HepG2 (cell line): ENCODE measurements around the gene RASGRP1. TPM values are rescaled to one million over a fixed set of nuclear protein-coding genes. Genes with fewer than 3 reads are reported as not detected.
A peak's percentile ranks its signal among the peaks of the same experiment; 100 is the strongest.

ENCODE experiments used
- ARNTL ChIP-seq: sonication (generic); formaldehyde crosslinking; IDR thresholded peaks from 2 replicates; pipeline ENCODE4 v1.4.0; 2020; ENCODE audit warnings: mild to moderate bottlenecking, missing genetic modification reagents
- ATAD3A ChIP-seq: sonication (generic); formaldehyde crosslinking; IDR thresholded peaks from 2 replicates; pipeline ENCODE4 v1.4.0; 2020; ENCODE audit warnings: missing genetic modification reagents
- BATF2 ChIP-seq: sonication (generic); formaldehyde crosslinking; IDR thresholded peaks from 2 replicates; pipeline ENCODE4 v1.8.0; 2022; ENCODE audit warnings: mild to moderate bottlenecking, missing genetic modification reagents, moderate library complexity
- CBX2 ChIP-seq, 2 experiments: fragments of 200-600 bp in 1 of 2; sonication (generic); formaldehyde crosslinking in 1 of 2; IDR thresholded peaks; 2 replicates each; pipeline versions ENCODE4 v1.7.0 to v1.8.1; 2018 to 2022; ENCODE audit warnings: low read depth in 2 of 2, low read length in 1 of 2, mild to moderate bottlenecking in 1 of 2, missing genetic modification reagents in 1 of 2
- FOSL2 ChIP-seq: sonication (generic); formaldehyde crosslinking; IDR thresholded peaks from 2 replicates; pipeline ENCODE4 v1.4.0; 2020; ENCODE audit warnings: missing genetic modification reagents
- HIVEP1 ChIP-seq: sonication (generic); formaldehyde crosslinking; IDR thresholded peaks from 2 replicates; pipeline ENCODE4 v1.4.0; 2020; ENCODE audit warnings: mild to moderate bottlenecking, missing genetic modification reagents
- MAFG ChIP-seq: sonication (generic); formaldehyde crosslinking; IDR thresholded peaks from 2 replicates; pipeline ENCODE4 v1.5.1; 2020; ENCODE audit warnings: mild to moderate bottlenecking, missing genetic modification reagents
- PLRG1 ChIP-seq: fragments of 450-650 bp; conservative IDR thresholded peaks from 2 replicates; pipeline ENCODE4 v1.6.1; 2016
- POLR2AphosphoS2 ChIP-seq: IDR thresholded peaks from 2 replicates; pipeline ENCODE4 v1.6.1; 2011; ENCODE audit warnings: low read depth, low read length, improper control_type of control experiment
- TFAP4 ChIP-seq: sonication (generic); IDR thresholded peaks from 2 replicates; pipeline ENCODE4 v1.6.1; 2016; ENCODE audit warnings: low read depth, borderline replicate concordance
- ZNF138 ChIP-seq: sonication (generic); formaldehyde crosslinking; IDR thresholded peaks from 2 replicates; pipeline ENCODE4 v1.5.0; 2020; ENCODE audit warnings: mild to moderate bottlenecking, low read depth, missing genetic modification reagents
- ZNF20 ChIP-seq: sonication (generic); formaldehyde crosslinking; IDR thresholded peaks from 2 replicates; pipeline ENCODE4 v1.4.0; 2020; ENCODE audit warnings: mild to moderate bottlenecking, moderate library complexity, missing genetic modification reagents
- ZNF260 ChIP-seq: sonication (generic); formaldehyde crosslinking; IDR thresholded peaks from 2 replicates; pipeline ENCODE4 v1.4.0; 2020; ENCODE audit warnings: missing genetic modification reagents, low read depth, mild to moderate bottlenecking, borderline replicate concordance
- ZNF382 ChIP-seq: sonication (generic); formaldehyde crosslinking; IDR thresholded peaks from 2 replicates; pipeline ENCODE4 v1.5.0; 2020; ENCODE audit warnings: missing genetic modification reagents, mild to moderate bottlenecking, borderline replicate concordance
- polyA plus RNA-seq, 8 experiments: library from polyadenylated mRNA; depleted of rRNA in 3 of 8; stranded (reverse) in 7 of 8; unstranded in 1 of 8; fragments of >200 nt; fragmentation: Illumina TruSeq in 4 of 8; extraction: Trizol in 4 of 8; gene quantifications; 2 replicates each; pipeline versions ENCODE4 v1.2.1 to v1.2.3, GENCODE V29; 2011 to 2016; ENCODE audit warnings: low read depth in 4 of 8, missing spikeins in 1 of 8, mixed read lengths in 1 of 8; ENCODE audit not compliant: insufficient read depth in 1 of 8
- total RNA-seq, 5 experiments: library from RNA; depleted of rRNA; stranded (reverse); fragments of >200 nt; fragmentation: Illumina TruSeq; extraction: Trizol; gene quantifications; 2 replicates each; pipeline ENCODE4 v1.2.3, GENCODE V29; 2016; ENCODE audit warnings: low read depth in 1 of 5
- TF ChIP-seq, protein P1 (sequence below): sonication (generic); formaldehyde crosslinking; IDR thresholded peaks from 2 replicates; pipeline ENCODE4 v1.8.0; 2022; ENCODE audit warnings: missing genetic modification reagents, mild to moderate bottlenecking, inconsistent platforms, borderline replicate concordance
- TF ChIP-seq, protein P2 (sequence below): fragments of 450-650 bp; IDR thresholded peaks from 2 replicates; pipeline ENCODE4 v1.6.1; 2016
- TF ChIP-seq, protein P3 (sequence below): sonication (generic); formaldehyde crosslinking; conservative IDR thresholded peaks from 2 replicates; pipeline ENCODE4 v1.8.1; 2023; ENCODE audit warnings: missing genetic modification reagents
- TF ChIP-seq, protein P4 (sequence below): sonication (generic); formaldehyde crosslinking; IDR thresholded peaks from 2 replicates; pipeline ENCODE4 v1.5.0; 2020; ENCODE audit warnings: missing genetic modification reagents
- TF ChIP-seq, protein P5 (sequence below): fragments of 450-650 bp; IDR thresholded peaks from 2 replicates; pipeline ENCODE4 v1.6.1; 2017; ENCODE audit warnings: mild to moderate bottlenecking

RASGRP1 gene
- total and polyA plus RNA-seq, 2 of the 13 experiments (the other 11 are each of a cell fraction or from before 2014, with no cell fraction given): 0.07 TPM; not detected in 1

GRCh38 chr15:38453971-38454695 is 110.5 kb downstream of the RASGRP1 start, which contains the start of gene FAM98B (continued):
- TF ChIP-seq ZNF382 (CRISPR knock-in tag): no peak
- TF ChIP-seq, protein P1, sequence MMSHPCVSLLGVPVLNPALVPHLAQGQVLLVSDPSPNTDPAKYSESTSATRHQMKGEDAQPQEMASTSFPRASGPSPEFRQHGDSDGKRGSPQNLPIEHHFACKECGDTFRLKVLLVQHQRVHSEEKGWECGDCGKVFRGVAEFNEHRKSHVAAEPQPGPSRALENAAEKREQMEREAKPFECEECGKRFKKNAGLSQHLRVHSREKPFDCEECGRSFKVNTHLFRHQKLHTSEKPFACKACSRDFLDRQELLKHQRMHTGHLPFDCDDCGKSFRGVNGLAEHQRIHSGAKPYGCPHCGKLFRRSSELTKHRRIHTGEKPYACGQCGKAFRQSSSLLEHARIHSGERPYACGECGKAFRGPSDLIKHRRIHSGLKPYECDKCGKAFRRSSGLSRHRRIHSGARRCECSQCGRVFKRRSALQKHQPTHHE (CRISPR knock-in tag): no peak
- TF ChIP-seq ARNTL (CRISPR knock-in tag): no peak
- TF ChIP-seq, protein P2, sequence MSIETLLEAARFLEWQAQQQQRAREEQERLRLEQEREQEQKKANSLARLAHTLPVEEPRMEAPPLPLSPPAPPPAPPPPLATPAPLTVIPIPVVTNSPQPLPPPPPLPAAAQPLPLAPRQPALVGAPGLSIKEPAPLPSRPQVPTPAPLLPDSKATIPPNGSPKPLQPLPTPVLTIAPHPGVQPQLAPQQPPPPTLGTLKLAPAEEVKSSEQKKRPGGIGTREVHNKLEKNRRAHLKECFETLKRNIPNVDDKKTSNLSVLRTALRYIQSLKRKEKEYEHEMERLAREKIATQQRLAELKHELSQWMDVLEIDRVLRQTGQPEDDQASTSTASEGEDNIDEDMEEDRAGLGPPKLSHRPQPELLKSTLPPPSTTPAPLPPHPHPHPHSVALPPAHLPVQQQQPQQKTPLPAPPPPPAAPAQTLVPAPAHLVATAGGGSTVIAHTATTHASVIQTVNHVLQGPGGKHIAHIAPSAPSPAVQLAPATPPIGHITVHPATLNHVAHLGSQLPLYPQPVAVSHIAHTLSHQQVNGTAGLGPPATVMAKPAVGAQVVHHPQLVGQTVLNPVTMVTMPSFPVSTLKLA: no peak
- TF ChIP-seq ZNF260 (CRISPR knock-in tag): no peak
- no peak for TF ChIP-seq BATF2 (CRISPR knock-in tag)
- no peak for TF ChIP-seq HIVEP1 (CRISPR knock-in tag)
- TF ChIP-seq, protein P3, sequence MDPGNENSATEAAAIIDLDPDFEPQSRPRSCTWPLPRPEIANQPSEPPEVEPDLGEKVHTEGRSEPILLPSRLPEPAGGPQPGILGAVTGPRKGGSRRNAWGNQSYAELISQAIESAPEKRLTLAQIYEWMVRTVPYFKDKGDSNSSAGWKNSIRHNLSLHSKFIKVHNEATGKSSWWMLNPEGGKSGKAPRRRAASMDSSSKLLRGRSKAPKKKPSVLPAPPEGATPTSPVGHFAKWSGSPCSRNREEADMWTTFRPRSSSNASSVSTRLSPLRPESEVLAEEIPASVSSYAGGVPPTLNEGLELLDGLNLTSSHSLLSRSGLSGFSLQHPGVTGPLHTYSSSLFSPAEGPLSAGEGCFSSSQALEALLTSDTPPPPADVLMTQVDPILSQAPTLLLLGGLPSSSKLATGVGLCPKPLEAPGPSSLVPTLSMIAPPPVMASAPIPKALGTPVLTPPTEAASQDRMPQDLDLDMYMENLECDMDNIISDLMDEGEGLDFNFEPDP (CRISPR knock-in tag): no peak
- peak; percentile 34; the same call in 1 of the 2 replicates for TF ChIP-seq CBX2 (IDR thresholded peaks at IDR 0.05; ENCODE audit: low read depth, low read length)
- no peak for TF ChIP-seq CBX2 (CRISPR knock-in tag; IDR thresholded peaks at IDR 0.05; ENCODE audit: low read depth)
- TF ChIP-seq PLRG1: no peak
- TF ChIP-seq MAFG (CRISPR knock-in tag): no peak
- no peak for TF ChIP-seq POLR2AphosphoS2
- TF ChIP-seq FOSL2 (CRISPR knock-in tag): peak; percentile 64
- TF ChIP-seq ZNF20 (CRISPR knock-in tag): no peak
- TF ChIP-seq, protein P4, sequence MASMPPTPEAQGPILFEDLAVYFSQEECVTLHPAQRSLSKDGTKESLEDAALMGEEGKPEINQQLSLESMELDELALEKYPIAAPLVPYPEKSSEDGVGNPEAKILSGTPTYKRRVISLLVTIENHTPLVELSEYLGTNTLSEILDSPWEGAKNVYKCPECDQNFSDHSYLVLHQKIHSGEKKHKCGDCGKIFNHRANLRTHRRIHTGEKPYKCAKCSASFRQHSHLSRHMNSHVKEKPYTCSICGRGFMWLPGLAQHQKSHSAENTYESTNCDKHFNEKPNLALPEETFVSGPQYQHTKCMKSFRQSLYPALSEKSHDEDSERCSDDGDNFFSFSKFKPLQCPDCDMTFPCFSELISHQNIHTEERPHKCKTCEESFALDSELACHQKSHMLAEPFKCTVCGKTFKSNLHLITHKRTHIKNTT (CRISPR knock-in tag): no peak
- TF ChIP-seq TFAP4: peak; percentile 70; the same call in 1 of the 2 replicates
- TF ChIP-seq ATAD3A (CRISPR knock-in tag): peak; percentile 76; the same call in 1 of the 2 replicates
- 0 out of 2 replicates have a peak, but pooled peaks have one; percentile 43 for TF ChIP-seq ZNF138 (CRISPR knock-in tag)
- TF ChIP-seq, protein P5, sequence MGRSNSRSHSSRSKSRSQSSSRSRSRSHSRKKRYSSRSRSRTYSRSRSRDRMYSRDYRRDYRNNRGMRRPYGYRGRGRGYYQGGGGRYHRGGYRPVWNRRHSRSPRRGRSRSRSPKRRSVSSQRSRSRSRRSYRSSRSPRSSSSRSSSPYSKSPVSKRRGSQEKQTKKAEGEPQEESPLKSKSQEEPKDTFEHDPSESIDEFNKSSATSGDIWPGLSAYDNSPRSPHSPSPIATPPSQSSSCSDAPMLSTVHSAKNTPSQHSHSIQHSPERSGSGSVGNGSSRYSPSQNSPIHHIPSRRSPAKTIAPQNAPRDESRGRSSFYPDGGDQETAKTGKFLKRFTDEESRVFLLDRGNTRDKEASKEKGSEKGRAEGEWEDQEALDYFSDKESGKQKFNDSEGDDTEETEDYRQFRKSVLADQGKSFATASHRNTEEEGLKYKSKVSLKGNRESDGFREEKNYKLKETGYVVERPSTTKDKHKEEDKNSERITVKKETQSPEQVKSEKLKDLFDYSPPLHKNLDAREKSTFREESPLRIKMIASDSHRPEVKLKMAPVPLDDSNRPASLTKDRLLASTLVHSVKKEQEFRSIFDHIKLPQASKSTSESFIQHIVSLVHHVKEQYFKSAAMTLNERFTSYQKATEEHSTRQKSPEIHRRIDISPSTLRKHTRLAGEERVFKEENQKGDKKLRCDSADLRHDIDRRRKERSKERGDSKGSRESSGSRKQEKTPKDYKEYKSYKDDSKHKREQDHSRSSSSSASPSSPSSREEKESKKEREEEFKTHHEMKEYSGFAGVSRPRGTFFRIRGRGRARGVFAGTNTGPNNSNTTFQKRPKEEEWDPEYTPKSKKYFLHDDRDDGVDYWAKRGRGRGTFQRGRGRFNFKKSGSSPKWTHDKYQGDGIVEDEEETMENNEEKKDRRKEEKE: no peak
